HG02759 (cell line): ENCODE measurements around the gene NGDN.

Source experiments
- ATAC-seq: cut with Tn5 transposase; IDR thresholded peaks from one replicate; pipeline ENCODE4 v1.9.1; 2021; ENCODE audit warnings: mild to moderate bottlenecking, moderate library complexity; ENCODE audit not compliant: unreplicated experiment

Gene NGDN

DNA sequence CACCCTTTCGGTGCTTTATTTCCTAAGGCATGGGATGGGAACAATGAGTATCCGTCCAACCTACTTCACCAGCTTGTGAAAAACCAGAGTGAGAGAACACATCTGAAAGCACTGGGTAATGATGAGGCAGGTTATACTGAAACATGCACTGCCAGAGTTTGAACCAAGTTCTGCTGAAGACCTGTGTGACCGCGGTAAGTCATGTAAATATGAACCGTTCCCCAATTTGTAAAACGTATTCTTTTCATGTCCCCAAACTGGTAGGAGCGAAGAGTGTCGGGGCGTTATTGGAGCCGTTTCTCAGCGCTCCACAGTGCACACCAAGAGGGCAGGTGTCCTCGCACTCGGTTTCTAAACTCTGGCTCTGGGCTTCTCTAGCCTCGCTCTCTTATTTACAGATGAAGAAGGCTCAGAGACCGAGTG is 788 bp upstream of the NGDN start:
- no peak for ATAC-seq

DNA sequence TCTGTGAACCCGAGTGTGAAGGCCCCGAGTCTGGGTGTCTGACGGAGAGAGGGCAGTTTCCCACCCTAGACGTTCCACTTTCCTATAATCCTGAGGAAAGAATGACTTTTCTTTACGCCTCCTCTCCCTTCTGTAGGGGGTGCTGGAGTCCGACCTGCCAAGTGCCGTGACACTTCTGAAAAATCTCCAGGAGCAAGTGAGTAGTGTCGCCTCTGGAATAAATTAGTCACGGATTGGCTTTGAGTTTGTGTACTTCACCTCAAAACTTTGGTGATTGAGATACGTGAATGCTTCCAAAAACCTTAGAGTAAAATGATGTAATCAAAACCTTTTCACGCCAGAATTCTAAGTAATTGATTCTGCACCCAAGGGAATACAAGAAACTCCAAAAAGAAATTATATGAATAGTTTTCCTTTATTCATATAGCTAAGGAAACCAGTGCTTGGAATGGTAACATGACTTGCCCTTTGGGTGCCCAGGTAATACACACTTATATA is 452 bp downstream of the NGDN start:
- peak; percentile 21 for ATAC-seq

GRCh38 chr14:23470947-23471346 is 1.4 kb downstream of the NGDN start:
- no peak for ATAC-seq

DNA sequence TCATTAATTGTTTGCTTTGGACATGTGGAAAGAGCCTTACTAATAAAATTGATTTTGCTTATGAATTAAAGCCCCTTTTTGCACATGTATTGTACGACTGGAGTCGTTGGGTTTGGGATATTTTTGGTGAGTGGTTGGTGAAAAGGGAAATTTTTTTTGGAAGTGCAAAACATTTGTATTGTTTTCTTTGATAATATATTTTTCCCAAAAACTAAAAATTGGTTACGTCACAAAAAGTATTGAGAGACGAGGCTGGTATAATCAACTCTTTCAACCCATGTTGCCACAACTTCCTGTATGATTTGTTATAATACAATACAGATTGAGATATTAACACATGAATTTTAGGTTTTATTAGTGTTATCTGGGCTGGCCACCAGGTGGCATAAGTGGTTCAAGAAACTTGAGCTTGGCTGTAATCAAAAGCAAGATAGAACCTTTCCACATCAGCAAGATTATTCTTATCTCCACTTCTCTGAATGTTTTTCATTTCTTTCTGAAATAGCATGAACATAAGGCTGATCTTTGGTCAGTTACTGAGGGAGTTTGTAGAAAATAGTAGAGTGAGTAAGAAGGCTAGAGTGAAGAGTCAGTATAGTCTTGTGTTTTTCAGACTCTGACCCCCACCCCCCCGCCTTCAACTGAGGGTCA is 8.7 kb downstream of the NGDN start:
- ATAC-seq = no peak

DNA sequence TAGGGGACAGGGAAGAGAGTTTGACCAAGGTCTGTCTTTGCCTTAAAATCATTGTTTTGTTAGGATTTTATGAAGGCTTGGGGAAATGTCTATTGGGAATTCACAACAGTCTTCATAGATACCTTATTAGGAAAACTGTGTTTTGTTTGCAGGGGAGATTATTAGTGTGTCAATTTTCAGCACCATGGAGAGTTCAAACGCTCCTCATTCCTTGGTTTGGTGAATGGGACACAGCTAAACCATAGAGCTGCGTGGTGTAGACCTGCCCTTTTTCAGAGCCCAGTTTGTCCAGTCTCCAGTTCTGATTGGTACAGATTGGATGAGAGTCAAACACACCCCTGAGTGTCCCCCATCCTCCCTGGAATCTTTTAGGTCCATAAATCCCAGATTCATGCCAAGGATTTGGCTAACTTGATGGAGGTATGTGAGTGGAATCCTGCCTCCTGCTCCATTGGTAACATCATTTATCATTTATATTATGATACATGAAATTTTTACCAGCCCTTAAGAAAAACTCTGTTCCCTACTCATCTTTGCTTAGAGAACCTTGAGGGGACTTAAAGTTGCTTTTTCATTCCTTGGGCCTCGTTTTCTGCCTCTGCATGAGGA is 12.0 kb downstream of the NGDN start:
- no peak for ATAC-seq

DNA sequence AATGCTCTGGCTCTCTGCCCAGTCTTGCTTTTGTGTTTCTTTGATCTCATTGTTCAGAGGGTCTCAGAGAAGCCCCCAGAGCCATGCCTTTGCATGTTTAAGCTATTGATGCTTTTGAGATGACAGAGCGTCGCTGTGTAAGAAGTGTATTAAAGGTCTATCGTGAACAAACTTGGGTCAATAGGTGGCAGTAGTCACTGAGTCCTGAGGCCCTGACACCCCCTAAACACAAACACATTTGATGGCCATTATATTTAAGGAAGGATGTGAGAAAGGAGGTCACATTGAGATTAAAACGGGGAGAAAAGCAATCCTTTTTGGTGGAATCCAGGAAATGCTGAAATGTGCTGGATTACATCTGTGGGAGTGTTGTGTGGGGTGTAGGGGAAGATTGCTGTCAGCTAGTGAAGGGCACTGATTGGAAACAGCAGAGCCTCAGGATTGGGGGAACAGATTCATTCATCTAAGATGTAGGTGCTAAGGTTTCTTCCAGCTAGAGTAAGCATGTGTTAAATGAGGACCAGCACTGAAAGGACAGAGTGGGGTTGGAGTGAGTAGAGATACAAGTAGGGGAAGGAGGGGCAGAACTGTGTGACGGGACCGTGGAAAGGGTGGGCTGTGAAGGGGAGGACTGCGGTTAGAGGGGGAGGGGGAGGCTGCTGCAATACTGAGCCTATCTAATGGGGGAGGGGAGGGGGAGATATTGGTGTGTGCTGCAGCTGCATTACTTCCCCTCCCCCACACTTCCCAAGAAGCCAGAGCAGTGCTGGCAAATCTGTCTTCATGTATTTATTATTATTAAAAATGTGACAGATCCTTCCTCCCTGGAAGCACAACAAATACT is 12.7 kb downstream of the NGDN start:
- no peak for ATAC-seq

DNA sequence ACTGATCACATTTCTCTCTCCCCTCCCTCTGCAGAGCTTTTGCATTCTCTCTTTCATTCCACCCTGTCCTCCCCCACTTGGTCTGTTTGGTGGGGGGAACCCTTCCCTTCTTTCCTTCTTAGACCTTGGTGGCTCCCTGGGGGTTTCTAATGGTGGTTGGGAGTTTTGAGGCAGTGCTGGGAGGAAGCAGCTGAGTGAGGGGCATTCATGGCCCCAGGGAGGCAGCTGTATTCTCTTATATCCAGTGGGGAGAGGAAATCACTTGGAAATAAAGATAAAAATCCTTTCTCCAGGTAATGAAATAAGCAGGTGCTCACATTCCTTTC is 13.3 kb downstream of the NGDN start:
- ATAC-seq = no peak

DNA sequence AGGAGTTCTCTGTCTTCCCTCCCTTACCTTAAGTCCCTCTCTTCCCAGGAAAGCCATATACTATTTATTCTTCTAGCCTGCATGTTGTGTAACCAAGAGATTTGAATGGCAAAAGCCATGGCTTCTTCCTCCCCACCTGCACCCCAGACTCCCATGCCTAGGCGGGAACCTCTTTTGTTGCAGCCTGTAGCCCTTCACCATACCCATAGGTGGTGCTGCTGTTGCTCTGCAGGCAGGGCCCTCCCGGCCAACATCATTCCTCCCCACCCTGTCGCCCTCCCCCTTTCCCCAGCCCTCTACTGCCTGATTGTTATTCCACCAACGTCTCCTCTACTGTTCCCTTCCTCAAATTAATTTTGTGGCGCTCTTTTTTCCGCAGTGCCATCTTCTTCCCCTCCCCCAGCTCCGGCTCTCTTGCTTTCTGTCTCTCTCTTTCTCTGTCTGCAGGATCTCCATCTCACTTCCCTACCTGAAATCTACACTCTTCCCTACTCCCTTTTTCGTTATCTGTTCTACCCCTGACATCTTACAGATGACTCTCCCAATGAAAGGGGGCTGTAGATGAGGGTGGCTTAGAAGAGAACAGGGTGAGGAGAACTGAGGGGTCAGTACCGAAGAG is 13.8 kb downstream of the NGDN start:
- ATAC-seq = no peak

DNA sequence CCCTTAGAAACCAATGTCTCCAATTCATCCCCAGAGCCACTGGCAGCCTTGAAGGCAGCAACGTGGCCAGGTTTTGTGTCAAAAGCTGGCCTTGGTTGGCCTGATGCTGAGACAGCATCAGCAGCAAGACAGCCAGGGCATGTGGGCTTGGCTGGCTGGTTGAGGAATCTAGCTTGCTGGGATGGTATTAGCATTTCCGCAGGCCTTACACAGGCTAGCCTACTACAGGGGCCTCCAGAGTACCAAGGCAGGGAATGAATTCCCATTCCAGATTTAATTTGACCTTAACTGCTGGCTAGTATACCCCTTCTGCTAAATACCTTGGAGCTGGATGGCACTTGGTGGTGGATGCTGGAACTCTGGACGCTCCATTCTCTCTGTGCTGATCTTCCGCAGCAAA is 15.8 kb downstream of the NGDN start:
- ATAC-seq = no peak

GRCh38 chr14:23486036-23486435 is 16.5 kb downstream of the NGDN start:
- no peak for ATAC-seq

- ATAC-seq = no peak
Measured at GRCh38 chr14:23487216-23487615, 17.7 kb downstream of the NGDN start.

DNA sequence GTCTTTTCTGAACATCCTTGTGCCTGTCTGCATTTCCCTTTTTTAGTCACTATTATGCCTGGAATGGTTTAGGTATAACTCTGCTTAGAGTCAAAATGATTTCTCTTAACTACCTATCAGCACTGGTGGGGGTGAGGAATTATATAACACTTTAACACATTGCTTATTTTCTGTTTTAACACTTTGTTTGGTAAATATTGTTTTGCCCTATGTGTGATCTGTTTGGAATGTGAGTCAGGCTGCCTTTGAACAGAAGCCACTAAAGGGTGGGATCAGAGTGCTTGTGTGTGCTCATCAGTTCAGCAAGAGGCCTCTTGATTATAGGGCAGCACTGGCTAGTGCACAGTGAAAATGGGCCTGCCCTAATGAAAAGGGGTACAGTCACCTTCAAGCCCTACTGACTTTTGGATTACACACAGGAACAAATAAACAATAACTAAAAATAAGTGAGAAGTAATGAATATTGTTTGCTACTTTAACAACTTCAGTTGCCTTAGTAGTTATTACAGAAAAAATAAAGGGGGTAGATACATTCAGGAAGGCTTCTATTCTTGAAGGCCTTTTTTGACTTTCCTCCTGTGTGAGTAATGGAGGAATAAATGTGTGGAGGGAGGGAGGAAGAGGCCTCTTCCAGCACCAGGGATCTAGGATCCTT is 23.2 kb downstream of the NGDN start:
- no peak for ATAC-seq

GRCh38 chr14:23494223-23494622 is 24.7 kb downstream of the NGDN start:
- ATAC-seq = no peak

- ATAC-seq = no peak
Measured at GRCh38 chr14:23512156-23512555, 42.7 kb downstream of the NGDN start.

DNA sequence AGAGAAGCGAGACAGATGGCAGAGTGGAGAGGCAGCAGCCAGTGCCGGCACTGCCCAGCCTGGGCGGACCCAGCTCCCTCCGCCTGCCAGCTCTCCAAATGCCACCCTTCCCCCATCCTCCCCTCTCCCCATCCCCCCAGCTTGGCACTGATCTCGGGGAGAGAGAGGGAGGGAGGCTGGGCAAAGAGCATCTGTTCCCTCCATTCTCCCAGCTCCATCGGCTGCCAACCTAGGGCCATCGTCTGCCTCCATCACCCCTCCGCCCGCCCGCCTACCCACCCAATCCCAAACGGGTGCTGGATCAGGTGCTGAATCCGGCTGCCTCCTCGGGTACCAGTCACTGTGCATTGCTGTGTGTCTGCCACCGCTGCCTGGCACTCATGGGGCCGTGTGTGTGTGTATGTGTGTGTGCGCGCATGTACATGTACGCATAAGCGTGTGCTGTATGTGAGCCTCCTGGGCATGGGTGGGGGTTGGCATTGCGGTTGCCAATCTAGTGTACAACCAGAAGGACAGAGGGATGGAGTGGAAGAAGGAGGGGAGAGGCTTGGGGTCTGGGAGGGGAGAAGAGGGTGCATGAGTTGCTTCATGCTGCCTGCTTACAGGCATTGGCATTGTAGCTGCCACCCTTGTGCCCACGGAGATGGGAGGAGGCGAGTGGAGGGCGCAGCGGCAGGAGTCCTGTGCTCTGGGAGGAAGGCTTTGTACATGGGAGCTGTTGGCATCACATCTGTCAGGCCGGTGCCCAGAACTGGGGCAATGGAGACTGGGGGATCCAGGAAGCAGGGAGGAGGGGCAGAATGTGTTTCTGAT is 43.7 kb downstream of the NGDN start:
- ATAC-seq = no peak

DNA sequence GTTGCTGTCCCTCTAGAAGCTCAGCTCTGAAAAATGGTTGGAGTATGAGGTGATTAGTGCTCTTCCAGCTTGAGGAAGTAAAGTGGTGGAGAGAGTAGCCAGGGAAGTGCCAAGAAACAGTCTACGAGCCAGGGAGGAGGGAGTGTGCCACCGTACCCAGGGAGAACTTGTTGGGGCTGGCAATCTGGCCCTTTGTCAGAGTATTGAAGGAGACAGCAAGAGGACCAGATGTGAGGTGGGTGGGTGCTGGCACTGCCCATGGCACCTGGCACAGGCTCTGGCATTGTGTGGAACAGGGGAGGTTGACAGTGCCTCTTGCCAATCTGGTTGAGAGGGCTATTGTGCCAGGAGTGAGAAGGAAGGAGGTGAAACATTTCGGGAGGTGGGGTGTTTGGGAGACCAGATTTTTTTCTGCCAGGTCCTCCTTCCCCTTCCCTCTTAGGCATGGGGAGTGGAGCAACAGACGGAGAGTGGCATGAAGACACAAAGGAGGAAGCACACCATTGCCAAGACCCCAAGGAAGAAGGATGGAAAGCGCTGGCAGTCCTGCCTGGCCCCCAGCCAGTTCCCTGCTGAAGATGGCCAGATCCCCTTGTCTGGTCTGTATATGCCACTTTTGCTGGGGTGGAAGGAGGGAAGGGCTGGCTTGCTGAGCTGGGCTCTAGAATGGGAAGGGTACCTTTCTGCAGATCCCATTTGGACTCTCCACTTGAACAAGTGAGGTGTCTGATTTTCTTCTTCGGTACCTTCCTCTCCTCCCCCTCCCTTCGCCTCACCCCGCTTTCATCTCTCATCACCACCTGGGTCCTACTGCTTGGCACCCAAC is 44.5 kb downstream of the NGDN start:
- ATAC-seq = no peak

DNA sequence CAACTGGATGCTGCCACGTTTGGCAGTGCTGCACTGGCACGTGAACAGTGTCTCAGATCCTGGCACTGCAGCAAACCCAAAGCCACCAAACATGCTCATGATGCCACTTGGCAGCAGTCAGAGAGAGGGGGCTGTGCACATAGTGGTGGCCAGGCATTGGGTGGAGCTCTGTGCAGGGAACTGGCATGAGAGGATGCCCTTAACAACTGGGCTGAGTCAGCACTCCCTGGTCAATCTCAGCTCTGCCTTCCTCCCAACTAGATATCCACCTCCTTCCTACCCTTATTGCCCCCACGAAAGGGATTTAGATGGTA is 45.1 kb downstream of the NGDN start:
- ATAC-seq = no peak

DNA sequence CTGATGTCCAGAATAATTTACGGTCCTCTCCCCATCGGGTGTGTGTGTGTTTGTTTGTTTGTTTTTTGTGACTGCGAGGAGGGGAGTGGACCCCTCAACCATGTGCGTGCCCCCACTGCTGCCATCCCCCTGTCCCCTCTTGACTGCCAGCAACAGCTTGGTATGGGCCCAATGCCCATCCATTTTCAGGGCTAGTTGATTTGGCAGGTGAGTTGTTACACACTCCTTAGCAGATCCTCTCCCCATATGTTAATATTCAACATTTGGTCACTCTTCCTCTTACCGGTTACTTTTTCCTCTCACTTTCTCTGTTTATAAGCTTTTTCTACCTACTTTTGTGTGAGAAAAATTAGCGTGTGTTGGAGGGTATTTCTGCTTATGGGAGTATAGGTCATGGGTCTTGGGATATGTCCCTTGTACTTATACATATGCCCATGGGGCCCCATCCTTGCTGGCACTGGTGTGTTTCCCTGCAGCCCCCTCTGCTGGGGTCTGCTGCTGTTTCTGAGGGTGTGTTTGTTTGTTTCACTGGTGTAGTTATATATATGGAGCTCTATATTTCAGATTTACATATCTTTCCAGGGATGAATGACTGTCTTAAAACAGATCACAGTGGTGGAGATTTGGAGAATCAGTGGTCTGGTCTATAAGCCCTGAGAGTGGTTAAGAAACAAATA is 48.3 kb downstream of the NGDN start:
- ATAC-seq = no peak

DNA sequence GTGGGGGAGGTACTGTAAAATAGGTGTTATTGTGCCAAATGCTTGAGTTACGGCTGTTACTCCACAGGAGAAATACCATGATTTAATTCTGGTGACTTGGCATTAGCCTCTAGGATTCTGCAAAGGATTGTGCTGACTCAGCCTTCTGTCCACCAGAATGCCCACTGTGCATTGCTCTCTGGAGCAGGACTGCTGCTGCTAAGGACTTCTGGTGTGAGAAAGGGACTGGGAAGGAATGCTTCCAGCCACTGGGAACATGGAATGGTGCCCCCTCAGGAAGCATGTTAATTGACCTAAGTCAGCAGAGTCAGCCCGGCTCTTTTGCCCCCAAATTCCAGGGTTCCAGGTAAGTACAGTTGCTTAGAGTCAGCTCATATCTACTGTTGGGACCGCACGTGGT is 49.2 kb downstream of the NGDN start:
- ATAC-seq = no peak
